ENCODE measurements around the gene RNASE9.

- no peak for TF ChIP-seq CTCF (conservative IDR thresholded peaks at IDR 0.05 in 1 of 2, IDR thresholded peaks at IDR 0.05 in 1 of 2; ENCODE audit: extremely low read depth in 1 of 2, insufficient read depth in 1 of 2, low read depth in 1 of 2, low read length in 2 of 2)
- no peak for TF ChIP-seq EZH2 (IDR thresholded peaks at IDR 0.05; ENCODE audit: borderline replicate concordance, low read length)
These were observed 36.3 kb upstream of the RNASE9 start for GRCh38 chr14:20597108-20597507.

All from mammary epithelial cell (primary cell).